ENCODE data around the gene WDR27. TPM values are rescaled to one million over a fixed set of nuclear protein-coding genes. Genes with fewer than 3 reads are reported as not detected.
A peak's percentile ranks its signal among the peaks of the same experiment; 100 is the strongest.
"Not testable (repeated sequence)": the region's sequence is repeated elsewhere in the genome, so short reads cannot be mapped to it uniquely, and the experiment has no call there.

WDR27 gene
- total RNA-seq, 4 donors from 2014 or later, result 12.4 to 38.7 (median 27.6) TPM

DNA sequence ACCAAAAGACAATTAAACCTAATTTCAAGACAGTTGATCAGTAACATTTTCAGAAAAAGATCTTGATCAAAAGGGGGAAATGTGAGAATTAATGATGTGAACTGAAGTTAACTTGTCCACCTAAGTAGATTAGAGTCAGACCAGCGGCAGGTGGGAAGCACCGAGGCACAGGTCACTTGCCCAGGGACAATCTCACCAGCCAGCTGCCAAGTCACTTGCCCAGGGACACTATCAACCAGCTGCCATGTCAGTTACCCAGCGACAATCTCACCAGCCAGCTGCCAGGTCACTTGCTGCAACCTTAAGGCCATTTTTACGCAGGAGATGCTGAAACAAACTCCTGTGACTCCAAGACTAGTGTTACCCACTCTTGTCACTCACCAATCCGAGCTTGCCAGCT lies 260.5 kb downstream of the WDR27 start:
- no peak overlapping the region for H3K4me3 ChIP-seq
- no peaks in the 10 kb centered on the region for H3K9me3 ChIP-seq
- WGBS, 2 donors, result 76 to 93% methylated on average over 4 to 5 of the region's 5 CpGs
- intact Hi-C loops (cut with DNase I), result no loop called here
- no peak for DNase-seq
- no peak overlapping the region for H3K27ac ChIP-seq
- no peaks in the 10 kb centered on the region for H3K36me3 ChIP-seq
- no peaks in the 10 kb centered on the region for H3K27me3 ChIP-seq
- no peak for TF ChIP-seq POLR2A (IDR thresholded peaks at IDR 0.05)
- TF ChIP-seq, protein P1, sequence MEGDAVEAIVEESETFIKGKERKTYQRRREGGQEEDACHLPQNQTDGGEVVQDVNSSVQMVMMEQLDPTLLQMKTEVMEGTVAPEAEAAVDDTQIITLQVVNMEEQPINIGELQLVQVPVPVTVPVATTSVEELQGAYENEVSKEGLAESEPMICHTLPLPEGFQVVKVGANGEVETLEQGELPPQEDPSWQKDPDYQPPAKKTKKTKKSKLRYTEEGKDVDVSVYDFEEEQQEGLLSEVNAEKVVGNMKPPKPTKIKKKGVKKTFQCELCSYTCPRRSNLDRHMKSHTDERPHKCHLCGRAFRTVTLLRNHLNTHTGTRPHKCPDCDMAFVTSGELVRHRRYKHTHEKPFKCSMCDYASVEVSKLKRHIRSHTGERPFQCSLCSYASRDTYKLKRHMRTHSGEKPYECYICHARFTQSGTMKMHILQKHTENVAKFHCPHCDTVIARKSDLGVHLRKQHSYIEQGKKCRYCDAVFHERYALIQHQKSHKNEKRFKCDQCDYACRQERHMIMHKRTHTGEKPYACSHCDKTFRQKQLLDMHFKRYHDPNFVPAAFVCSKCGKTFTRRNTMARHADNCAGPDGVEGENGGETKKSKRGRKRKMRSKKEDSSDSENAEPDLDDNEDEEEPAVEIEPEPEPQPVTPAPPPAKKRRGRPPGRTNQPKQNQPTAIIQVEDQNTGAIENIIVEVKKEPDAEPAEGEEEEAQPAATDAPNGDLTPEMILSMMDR (IDR thresholded peaks at IDR 0.05), result no peak
- H3K4me1 ChIP-seq, result peaks cover 0 to 12% (median 0%) of the 10 kb centered on the region in 3 donors

DNA sequence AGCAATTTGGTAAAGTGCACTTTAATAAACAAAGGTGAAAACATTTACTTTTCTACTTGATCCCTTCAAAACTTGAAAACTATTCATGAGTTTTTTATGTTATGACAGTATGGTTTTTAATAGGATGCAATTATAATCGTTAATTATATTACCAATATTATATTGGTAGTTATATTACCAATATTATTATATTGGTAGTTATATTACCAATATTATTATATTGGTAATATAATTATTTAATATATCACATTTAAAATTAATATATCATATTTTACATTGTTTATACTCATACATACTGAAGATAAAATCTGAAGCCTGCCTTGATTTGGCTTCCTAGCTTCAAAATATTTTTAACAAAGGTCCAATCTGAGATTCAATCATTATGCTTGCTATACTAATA lies 262.1 kb downstream of the WDR27 start:
- no peak overlapping the region for H3K27ac ChIP-seq
- intact Hi-C loops (cut with DNase I), result no loop called here
- 0% methylated on average over 1 of the region's 1 CpG for WGBS, 2 donors
- TF ChIP-seq, protein P1 (IDR thresholded peaks at IDR 0.05), result no peak
- no peak for TF ChIP-seq POLR2A (IDR thresholded peaks at IDR 0.05)
- H3K27me3 ChIP-seq, result no peaks in the 10 kb centered on the region
- no peak for DNase-seq
- no peaks in the 10 kb centered on the region for H3K36me3 ChIP-seq
- H3K4me3 ChIP-seq, result no peak overlapping the region
- peaks cover 0 to 8% (median 0%) of the 10 kb centered on the region in 3 donors for H3K9me3 ChIP-seq
- no peaks in the 10 kb centered on the region for H3K4me1 ChIP-seq

DNA sequence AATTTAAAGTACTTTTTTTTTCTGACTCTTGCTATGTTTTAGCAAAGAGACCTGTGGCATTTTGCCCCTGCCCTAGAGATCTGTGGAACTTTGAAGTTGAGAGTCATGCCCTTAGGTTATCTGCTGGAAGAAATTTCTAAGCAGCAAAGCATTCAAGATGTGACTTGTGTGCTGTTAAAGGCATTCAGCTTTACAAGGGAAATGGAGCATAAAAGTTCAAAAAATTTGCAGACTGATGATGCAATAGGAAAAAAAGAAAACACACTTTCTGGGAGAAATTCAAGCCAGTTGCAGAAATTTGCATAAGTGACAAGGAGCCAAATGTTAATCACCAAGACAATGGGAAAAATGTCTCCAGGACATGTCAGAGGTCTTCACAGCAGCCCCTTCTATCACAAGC lies 267.3 kb downstream of the WDR27 start:
- peaks cover 0 to 55% (median 32%) of the 10 kb centered on the region in 3 donors for H3K9me3 ChIP-seq
- intact Hi-C loops (cut with DNase I); H3K4me3 ChIP-seq; H3K27ac ChIP-seq; H3K27me3 ChIP-seq; H3K36me3 ChIP-seq; H3K4me1 ChIP-seq; DNase-seq: not testable (repeated sequence)

DNA sequence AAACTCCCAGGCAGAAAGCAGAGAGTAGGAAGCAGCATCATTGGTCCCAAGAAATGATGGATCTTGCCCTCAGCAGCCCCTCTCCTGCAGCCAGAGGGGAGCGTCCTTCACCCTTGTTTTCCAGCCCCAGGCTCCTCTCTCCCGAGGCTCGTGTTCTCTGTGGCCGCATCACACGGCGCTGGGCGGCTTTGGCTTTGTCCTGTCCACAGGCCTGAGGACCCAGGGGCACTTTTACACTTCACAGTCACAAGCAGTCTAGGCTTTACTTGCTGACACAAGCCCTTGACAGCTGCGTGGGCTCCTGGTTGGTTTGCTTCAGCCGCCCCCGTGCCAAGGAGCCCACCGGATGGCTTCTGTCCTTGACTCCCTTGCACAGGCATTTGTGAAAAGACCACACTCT lies 272.8 kb downstream of the WDR27 start:
- no peak for DNase-seq
- WGBS, 2 donors, result 90% methylated on average over 10 to 11 of the region's 11 CpGs
- intact Hi-C loops (cut with DNase I), result no loop called here

DNA sequence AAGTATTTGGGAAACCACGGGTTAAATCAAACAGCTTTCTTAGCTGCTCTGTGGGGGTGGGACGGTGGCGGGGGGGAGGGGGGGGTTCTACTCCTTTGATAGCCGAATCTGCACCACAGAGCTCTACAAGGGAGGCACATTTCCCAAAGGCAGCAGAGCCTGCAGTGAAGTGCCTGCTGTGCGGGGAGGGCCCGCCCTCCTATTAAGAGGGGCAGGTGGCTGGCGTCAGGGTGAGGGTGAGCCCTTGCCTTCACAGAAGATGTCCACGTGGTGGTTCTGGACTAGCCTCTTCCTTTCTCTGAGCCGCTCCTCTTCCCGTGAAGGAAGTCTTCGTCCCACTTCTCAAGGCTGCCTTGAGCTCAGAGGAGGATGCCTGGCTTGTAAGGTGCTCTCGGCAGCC lies 273.3 kb downstream of the WDR27 start:
- peaks cover 0 to 35% (median 31%) of the 10 kb centered on the region in 3 donors for H3K9me3 ChIP-seq
- peak overlapping the region; percentile 27 to 76 (median 58) for H3K27ac ChIP-seq
- intact Hi-C loops (cut with DNase I), result no loop called here
- peaks cover 0 to 21% (median 4%) of the 10 kb centered on the region in 3 donors for H3K4me1 ChIP-seq
- no peaks in the 10 kb centered on the region for H3K27me3 ChIP-seq
- 27 to 43% methylated on average over 1 to 10 of the region's 12 CpGs for WGBS, 2 donors
- TF ChIP-seq, protein P1 (IDR thresholded peaks at IDR 0.05), result no peak
- no peak for TF ChIP-seq POLR2A (IDR thresholded peaks at IDR 0.05)
- DNase-seq, result no peak
- no peaks in the 10 kb centered on the region for H3K36me3 ChIP-seq
- no peak overlapping the region for H3K4me3 ChIP-seq

More for the DNA sequence above, 272.8 kb downstream of the WDR27 start:
- peaks cover 0 to 40% (median 32%) of the 10 kb centered on the region in 3 donors for H3K9me3 ChIP-seq
- H3K27me3 ChIP-seq, result no peaks in the 10 kb centered on the region
- H3K4me1 ChIP-seq, result peaks cover 0 to 21% (median 4%) of the 10 kb centered on the region in 3 donors
- H3K4me3 ChIP-seq, result no peak overlapping the region
- no peak for TF ChIP-seq POLR2A (IDR thresholded peaks at IDR 0.05)
- TF ChIP-seq, protein P1 (IDR thresholded peaks at IDR 0.05), result no peak
- no peaks in the 10 kb centered on the region for H3K36me3 ChIP-seq
- peak overlapping the region in 3 of 4 donors; percentile 48 to 76 (median 69) for H3K27ac ChIP-seq

DNA sequence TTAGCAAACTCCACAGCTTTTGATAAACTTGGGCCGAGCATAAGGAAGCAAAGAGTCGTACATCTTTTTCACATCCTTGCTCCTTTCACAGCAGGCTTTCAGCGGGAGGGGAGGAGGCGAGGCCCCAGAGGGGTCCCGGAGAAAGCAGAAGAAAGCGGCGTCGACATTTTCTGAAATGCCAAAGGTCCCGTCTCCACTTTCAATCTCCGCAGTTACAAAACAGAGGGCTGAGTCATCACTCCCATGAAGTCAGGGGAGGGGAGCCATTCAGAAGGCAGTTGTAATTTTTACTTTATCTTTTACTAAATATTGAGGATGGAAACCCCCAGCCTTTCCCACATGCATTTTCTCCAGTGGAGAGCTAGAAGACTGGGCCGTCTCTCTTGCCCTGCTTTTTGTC lies 274.0 kb downstream of the WDR27 start:
- intact Hi-C loops (cut with DNase I), result no loop called here
- Histone ChIP-seq H3K36me3 (no peaks in the 10 kb centered on the region), H3K4me1 (peaks cover 0 to 21% (median 4%) of the 10 kb centered on the region in 3 donors), H3K27me3 (no peaks in the 10 kb centered on the region), H3K9me3 (peaks cover 0 to 28% (median 25%) of the 10 kb centered on the region in 3 donors), H3K4me3 (peak overlapping the region in 1 of 4 donors; percentile 14), H3K27ac (peak overlapping the region; percentile 27 to 76 (median 58))
- 42 to 49% methylated on average over 9 to 11 of the region's 11 CpGs for WGBS, 2 donors
- TF ChIP-seq, protein P1 (IDR thresholded peaks at IDR 0.05), result no peak
- no peak for TF ChIP-seq POLR2A (IDR thresholded peaks at IDR 0.05)
- DNase-seq, result no peak

Measured in esophagus squamous epithelium (tissue), 5 donors.